Right lobe of liver (tissue), 4 donors: ENCODE results near the gene HKDC1.

ENCODE experiments used
- CTCF ChIP-seq, 4 donors: fragments of 200-600 bp in 3 of 4; fragments of 450-650 bp in 1 of 4; IDR thresholded peaks; one replicate each; pipeline versions ENCODE4 v1.5.1 to v1.8.0; 2016 to 2022; ENCODE audit warnings: antibody characterized with exemption in 4 of 4, mild to moderate bottlenecking in 2 of 4
- POLR2A ChIP-seq: fragments of 450-650 bp; IDR thresholded peaks from one replicate; pipeline ENCODE4 v1.6.1; 2017; ENCODE audit warnings: antibody characterized with exemption, mild to moderate bottlenecking
- donor health status: DM: no; HTN: no; CAD: no.
- donor health status: DM: no; HTN: no; CAD: no.
- donor health status: DM: no; HTN: yes; CAD: no.

GRCh38 chr10:69172241-69172982 is 47.7 kb upstream of the HKDC1 start:
- TF ChIP-seq CTCF (IDR thresholded peaks at IDR 0.05) (no peak), POLR2A (no peak)
